WERI-Rb-1 (cell line): ENCODE measurements around the gene TMEM95.

Experiments
- DNase-seq: peaks from one replicate; pipeline ENCODE4 v3.0.0-alpha.2; 2020
- H3K27ac ChIP-seq: fragments of 250-450 bp; sonication (Bioruptor Pico); 2 replicates; pipeline ENCODE4 v1.5.1; 2020; ENCODE audit warnings: mild to moderate bottlenecking, moderate library complexity
- H3K27me3 ChIP-seq: fragments of 250-450 bp; sonication (Bioruptor Pico); 2 replicates; pipeline ENCODE4 v1.5.1; 2021; ENCODE audit warnings: mild to moderate bottlenecking, low read depth, moderate library complexity; ENCODE audit not compliant: insufficient read depth, severe bottlenecking
- H3K36me3 ChIP-seq: fragments of 250-450 bp; sonication (Bioruptor Pico); 2 replicates; pipeline ENCODE4 v1.5.1; 2020; ENCODE audit warnings: mild to moderate bottlenecking, moderate library complexity
- H3K4me3 ChIP-seq: 2 replicates; pipeline ENCODE4 v1.5.1; 2011; ENCODE audit warnings: low read depth, mild to moderate bottlenecking, control low read depth, low read length
- H3K9me3 ChIP-seq: fragments of 250-450 bp; sonication (Bioruptor Pico); 2 replicates; pipeline ENCODE4 v1.5.1; 2021; ENCODE audit warnings: mild to moderate bottlenecking, moderate library complexity; ENCODE audit not compliant: severe bottlenecking
- TF ChIP-seq, protein P1 (sequence below): IDR thresholded peaks from 2 replicates; pipeline ENCODE4 v1.5.1; 2011; ENCODE audit warnings: low read depth, mild to moderate bottlenecking, control low read depth, inconsistent platforms, low read length

TMEM95 gene

DNA sequence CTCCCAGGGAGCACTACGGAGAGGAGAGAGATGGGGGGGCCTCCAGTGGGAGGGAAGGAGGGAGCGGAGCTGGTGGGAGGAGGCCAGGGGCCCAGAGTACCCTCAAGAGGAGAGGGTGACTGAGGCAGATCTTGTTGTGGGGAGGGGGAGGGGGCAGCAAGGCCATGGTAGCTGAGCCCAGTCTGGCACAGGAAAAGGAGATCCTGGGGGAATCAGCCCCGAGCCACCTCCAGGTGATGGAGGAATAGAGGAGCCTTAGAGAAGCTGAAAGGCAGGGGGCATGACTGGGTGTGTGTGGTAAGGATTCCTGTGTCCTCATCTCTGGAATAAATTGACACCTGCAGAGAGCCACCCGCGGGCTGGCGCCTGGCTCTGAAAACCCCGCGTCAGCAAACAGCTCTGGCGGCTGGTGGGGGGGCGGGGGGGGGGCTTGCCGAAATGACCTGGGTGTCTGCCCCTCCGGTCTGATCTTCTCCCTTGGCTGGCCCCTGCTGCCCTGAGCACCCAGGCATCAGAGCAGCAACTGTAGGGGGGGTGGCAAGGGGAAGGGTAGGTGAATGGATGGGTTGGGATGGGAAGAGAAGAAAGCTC, 51.4 kb downstream of the TMEM95 start:
- no peak for DNase-seq
- Histone ChIP-seq H3K36me3 (peaks cover 16% of the 10 kb centered on the region), H3K27me3 (no peaks in the 10 kb centered on the region), H3K9me3 (no peaks in the 10 kb centered on the region), H3K4me3 (peak overlapping the region; percentile 89), H3K27ac (no peak overlapping the region)
- TF ChIP-seq, protein P1, sequence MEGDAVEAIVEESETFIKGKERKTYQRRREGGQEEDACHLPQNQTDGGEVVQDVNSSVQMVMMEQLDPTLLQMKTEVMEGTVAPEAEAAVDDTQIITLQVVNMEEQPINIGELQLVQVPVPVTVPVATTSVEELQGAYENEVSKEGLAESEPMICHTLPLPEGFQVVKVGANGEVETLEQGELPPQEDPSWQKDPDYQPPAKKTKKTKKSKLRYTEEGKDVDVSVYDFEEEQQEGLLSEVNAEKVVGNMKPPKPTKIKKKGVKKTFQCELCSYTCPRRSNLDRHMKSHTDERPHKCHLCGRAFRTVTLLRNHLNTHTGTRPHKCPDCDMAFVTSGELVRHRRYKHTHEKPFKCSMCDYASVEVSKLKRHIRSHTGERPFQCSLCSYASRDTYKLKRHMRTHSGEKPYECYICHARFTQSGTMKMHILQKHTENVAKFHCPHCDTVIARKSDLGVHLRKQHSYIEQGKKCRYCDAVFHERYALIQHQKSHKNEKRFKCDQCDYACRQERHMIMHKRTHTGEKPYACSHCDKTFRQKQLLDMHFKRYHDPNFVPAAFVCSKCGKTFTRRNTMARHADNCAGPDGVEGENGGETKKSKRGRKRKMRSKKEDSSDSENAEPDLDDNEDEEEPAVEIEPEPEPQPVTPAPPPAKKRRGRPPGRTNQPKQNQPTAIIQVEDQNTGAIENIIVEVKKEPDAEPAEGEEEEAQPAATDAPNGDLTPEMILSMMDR: no peak
